IMR-90 (cell line): ENCODE measurements around the gene OTOL1. TPM values are rescaled to one million over a fixed set of nuclear protein-coding genes. Genes with fewer than 3 reads are reported as not detected.

ENCODE experiments used
- ATAC-seq: fragments of 200-7000 bp; cut with Tn5 transposase; 2 replicates; pipeline ENCODE4 v1.9.1; 2020; ENCODE audit warnings: low read depth, mild to moderate bottlenecking, moderate library complexity
- BruUV-seq: library from RNA; stranded (reverse); fragments of 400-500 nt; replicated peaks from 2 replicates; lab custom pipeline; 2021; lab: Mats Ljungman, UMichigan
- CTCF ChIA-PET: fragments of 300-600 bp; formaldehyde crosslinking; extraction: SDS; loops from one replicate; lab custom pipeline; 2021; ENCODE audit warnings: antibody characterized with exemption; lab: Yijun Ruan, JAX
- POLR2A ChIA-PET: fragments of 300-600 bp; sonication (Branson Sonifier 250); formaldehyde crosslinking; loops from one replicate; lab custom pipeline; 2022; ENCODE audit warnings: antibody characterized with exemption; ENCODE audit not compliant: unreplicated experiment; lab: Charles Lee
- DNase-seq: peaks from one replicate; pipeline ENCODE4 v3.0.0; 2013
- H2AFZ ChIP-seq: replicated peaks from 2 replicates; pipeline ENCODE3; 2013; ENCODE audit warnings: low read length, mild to moderate bottlenecking; ENCODE audit not compliant: poor library complexity
- H2AK5ac ChIP-seq: 2 replicates; pipeline ENCODE4 v1.6.1; 2013; ENCODE audit warnings: low read depth, low read length, inconsistent platforms
- H2AK9ac ChIP-seq: replicated peaks from 2 replicates; pipeline ENCODE3; 2013; ENCODE audit warnings: mild to moderate bottlenecking, low read depth, low read length, moderate library complexity; ENCODE audit not compliant: poor library complexity
- H2BK120ac ChIP-seq: 2 replicates; pipeline ENCODE4 v1.6.1; 2013; ENCODE audit warnings: low read depth, low read length, inconsistent platforms
- H2BK15ac ChIP-seq: 3 replicates; pipeline ENCODE4 v1.6.1; 2013; ENCODE audit warnings: low read depth, low read length, inconsistent platforms
- H2BK20ac ChIP-seq: 2 replicates; pipeline ENCODE4 v1.6.1; 2013; ENCODE audit warnings: low read depth, mild to moderate bottlenecking, inconsistent platforms, low read length, moderate library complexity
- H2BK5ac ChIP-seq: 2 replicates; pipeline ENCODE4 v1.6.1; 2013; ENCODE audit warnings: mild to moderate bottlenecking, low read depth, low read length, inconsistent platforms; ENCODE audit not compliant: poor library complexity, severe bottlenecking
- H3K14ac ChIP-seq: replicated peaks from 2 replicates; pipeline ENCODE4 v1.6.1; 2013; ENCODE audit warnings: low read depth, low read length, inconsistent platforms
- H3K18ac ChIP-seq: 2 replicates; pipeline ENCODE4 v1.6.1; 2013; ENCODE audit warnings: low read depth, low read length, control low read depth
- H3K23ac ChIP-seq: 2 replicates; pipeline ENCODE4 v1.6.1; 2013; ENCODE audit warnings: low read depth, low read length, inconsistent platforms
- H3K27ac ChIP-seq: 2 replicates; pipeline ENCODE4 v1.5.1; 2013; ENCODE audit warnings: mild to moderate bottlenecking, control low read depth, low read length; ENCODE audit not compliant: insufficient read depth
- H3K27me3 ChIP-seq: 2 replicates; pipeline ENCODE4 v1.6.1; 2013; ENCODE audit warnings: low read length; ENCODE audit not compliant: control insufficient read depth, insufficient read depth
- H3K36me3 ChIP-seq: 2 replicates; pipeline ENCODE4 v1.6.1; 2013; ENCODE audit warnings: low read length, mixed read lengths; ENCODE audit not compliant: control insufficient read depth, insufficient read depth
- H3K4ac ChIP-seq: 2 replicates; pipeline ENCODE4 v1.6.1; 2013; ENCODE audit warnings: low read depth, low read length, inconsistent platforms
- H3K4me1 ChIP-seq: 2 replicates; pipeline ENCODE4 v1.6.1; 2013; ENCODE audit warnings: low read length, mixed read lengths; ENCODE audit not compliant: control insufficient read depth, insufficient read depth
- H3K4me2 ChIP-seq: 2 replicates; pipeline ENCODE4 v1.6.1; 2013; ENCODE audit warnings: low read depth, mild to moderate bottlenecking, control low read depth, low read length, moderate library complexity
- H3K4me3 ChIP-seq: 2 replicates; pipeline ENCODE4 v1.5.1; 2013; ENCODE audit warnings: low read depth, mild to moderate bottlenecking, control low read depth, low read length, moderate library complexity; ENCODE audit not compliant: insufficient read depth
- H3K56ac ChIP-seq: 2 replicates; pipeline ENCODE4 v1.6.1; 2013; ENCODE audit warnings: low read length, inconsistent platforms; ENCODE audit not compliant: insufficient read depth; ENCODE audit errors: extremely low read depth
- H3K79me1 ChIP-seq, 2 experiments: 2 replicates each; pipeline ENCODE4 v1.6.1; 2013; ENCODE audit warnings: low read length in 2 of 2, inconsistent platforms in 1 of 2, low read depth in 1 of 2
- H3K9ac ChIP-seq: 2 replicates; pipeline ENCODE4 v1.6.1; 2013; ENCODE audit warnings: low read depth, low read length, control low read depth
- H3K9me1 ChIP-seq: 2 replicates; pipeline ENCODE4 v1.6.1; 2013; ENCODE audit warnings: low read length, inconsistent platforms; ENCODE audit not compliant: insufficient read depth
- H3K9me3 ChIP-seq: 2 replicates; pipeline ENCODE4 v1.6.1; 2013; ENCODE audit warnings: low read length; ENCODE audit not compliant: control insufficient read depth, insufficient read depth
- H4K20me1 ChIP-seq: 2 replicates; pipeline ENCODE4 v1.6.1; 2013; ENCODE audit warnings: low read length, inconsistent platforms; ENCODE audit not compliant: insufficient read depth
- H4K5ac ChIP-seq: 2 replicates; pipeline ENCODE4 v1.6.1; 2013; ENCODE audit warnings: mild to moderate bottlenecking, low read depth, low read length, control low read depth
- H4K8ac ChIP-seq, 2 experiments: 2 replicates each; pipeline ENCODE4 v1.6.1; 2013; ENCODE audit warnings: low read depth in 2 of 2, low read length in 2 of 2, control low read depth in 1 of 2, inconsistent platforms in 1 of 2
- H4K91ac ChIP-seq: 2 replicates; pipeline ENCODE4 v1.6.1; 2013; ENCODE audit warnings: low read depth, low read length, inconsistent platforms; ENCODE audit not compliant: insufficient read depth
- CHD1 ChIP-seq: IDR thresholded peaks from 2 replicates; pipeline ENCODE4 v1.6.1; 2012; ENCODE audit warnings: low read depth, low read length, improper control_type of control experiment
- FOS ChIP-seq: fragments of 150-350 bp; IDR thresholded peaks from 2 replicates; pipeline ENCODE4 v1.6.1; 2016; ENCODE audit warnings: low read depth, low read length
- MAFK ChIP-seq: IDR thresholded peaks from 2 replicates; pipeline ENCODE4 v1.6.1; 2012; ENCODE audit warnings: low read depth, low read length, improper control_type of control experiment
- MAZ ChIP-seq: IDR thresholded peaks from 2 replicates; pipeline ENCODE4 v1.6.1; 2012; ENCODE audit warnings: low read depth, mild to moderate bottlenecking, low read length, improper control_type of control experiment, moderate library complexity, borderline replicate concordance
- NFE2L2 ChIP-seq: fragments of 150-350 bp; IDR thresholded peaks from 2 replicates; pipeline ENCODE4 v1.6.1; 2016; ENCODE audit warnings: low read depth, mild to moderate bottlenecking, low read length
- RAD21 ChIP-seq: IDR thresholded peaks from 2 replicates; pipeline ENCODE4 v1.6.1; 2012; ENCODE audit warnings: low read length, improper control_type of control experiment
- SMC3 ChIP-seq: fragments of 150-350 bp; IDR thresholded peaks from 2 replicates; pipeline ENCODE4 v1.6.1; 2016; ENCODE audit warnings: low read depth, mild to moderate bottlenecking, antibody characterized with exemption, low read length, moderate library complexity
- WGBS, 2 experiments: methylation state at CpG; one replicate each; pipeline versions ENCODE4 v1.1.5 to v1.1.7; 2013; ENCODE audit warnings: missing lambda C conversion rate in 2 of 2; ENCODE audit not compliant: insufficient read length in 1 of 2; ENCODE audit errors: extremely low coverage in 2 of 2; 5-methylcytosine and 5-hydroxymethylcytosine counted together
- dilution Hi-C: fragments of 300-500 bp; cut with HindIII; formaldehyde crosslinking; loops from one replicate; pipeline ENCODE4 v1.14.3; 2018; ENCODE audit warnings: low sequenced_read_pairs; ENCODE audit not compliant: unreplicated experiment
- in situ Hi-C: fragments of 300-500 bp; cut with MboI; formaldehyde crosslinking; loops from 3 replicates; pipeline ENCODE4 v1.14.3; 2019; ENCODE audit warnings: low sequenced_read_pairs, inconsistent platforms, mixed read lengths
- intact Hi-C: fragments of 100-400 bp; cut with micrococcal nuclease; formaldehyde crosslinking; loops from 2 replicates; pipeline ENCODE4 v1.10.0; 2022
- polyA plus RNA-seq, 3 experiments: library from polyadenylated mRNA; depleted of rRNA; stranded (reverse); fragments of >200 nt; gene quantifications; 2 replicates each; pipeline ENCODE4 v1.2.3, GENCODE V29; 2012; ENCODE audit warnings: low replicate concordance in 1 of 3
- total RNA-seq: library from RNA; depleted of rRNA; stranded (reverse); fragments of >200 nt; gene quantifications from 2 replicates; pipeline ENCODE4 v1.2.3, GENCODE V29; 2012
- TF ChIP-seq, protein P1 (sequence below): conservative IDR thresholded peaks from 2 replicates; pipeline ENCODE4 v1.5.1; 2012; ENCODE audit warnings: mild to moderate bottlenecking, low read depth, low read length, improper control_type of control experiment

Gene OTOL1
- total and polyA plus RNA-seq, 2 of the 4 experiments (the other 2 are of a cell fraction), result not detected

DNA sequence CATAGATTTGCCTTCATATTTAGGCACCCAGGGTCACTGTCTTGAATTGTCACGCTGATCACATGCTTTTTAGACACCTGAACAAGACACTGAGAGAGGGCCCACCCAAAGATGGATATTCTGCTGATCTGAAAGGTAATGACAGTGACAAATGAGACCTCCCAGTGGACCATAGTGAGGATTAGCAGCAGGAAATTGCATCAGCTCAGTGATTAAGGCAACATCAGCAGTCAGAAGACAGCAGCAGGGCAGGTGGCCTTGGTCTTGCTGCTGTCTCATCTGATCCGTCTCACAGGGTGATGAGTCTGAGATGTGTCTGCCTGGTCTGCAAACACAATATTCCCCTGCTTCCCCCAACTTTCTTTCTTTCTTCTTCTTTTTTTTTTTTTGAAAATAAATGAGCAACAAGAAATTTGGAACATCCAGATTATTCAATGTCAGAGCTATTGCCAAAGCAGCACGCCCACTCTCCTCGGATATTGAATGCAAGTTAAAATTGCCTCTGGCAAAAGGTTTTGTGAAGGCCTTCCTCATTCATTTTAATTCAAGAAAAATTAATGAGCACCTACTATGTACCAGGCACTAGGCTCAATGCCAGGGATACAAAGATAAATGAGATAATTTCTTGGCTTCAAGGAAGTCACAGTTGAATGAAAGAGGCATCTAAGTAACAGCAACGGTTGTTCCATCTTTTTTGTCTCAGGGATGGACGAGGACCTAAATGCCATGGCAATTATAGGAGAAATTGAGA lies 14.1 kb downstream of the OTOL1 start:
- no peaks in the 10 kb centered on the region for H4K20me1 ChIP-seq
- no peaks in the 10 kb centered on the region for H3K9me1 ChIP-seq
- H3K56ac ChIP-seq, result no peak overlapping the region
- H3K27me3 ChIP-seq, result no peaks in the 10 kb centered on the region
- H2BK5ac ChIP-seq, result no peak overlapping the region
- ChIA-PET CTCF (no interaction called here), POLR2A (no interaction called here)
- DNase-seq (no peak), ATAC-seq (no peak)
- in situ Hi-C loops, result no loop called here
- no peaks in the 10 kb centered on the region for H3K9me3 ChIP-seq
- H2AK5ac ChIP-seq, result no peak overlapping the region
- H3K4me1 ChIP-seq, result no peaks in the 10 kb centered on the region
- H4K5ac ChIP-seq, result no peak overlapping the region
- dilution Hi-C loops, result no loop called here
- H3K9ac ChIP-seq, result no peak overlapping the region
- no peak overlapping the region for H4K8ac ChIP-seq
- no peak overlapping the region for H2AFZ ChIP-seq
- H3K4me3 ChIP-seq, result no peak overlapping the region
- H3K14ac ChIP-seq, result no peak overlapping the region
- H2BK120ac ChIP-seq, result no peak overlapping the region
- no peak overlapping the region for H3K4ac ChIP-seq
- WGBS, 2 experiments, result no CpG with 5 or more reads among the region's 6 CpGs
- H2BK20ac ChIP-seq, result no peak overlapping the region
- H3K4me2 ChIP-seq, result no peak overlapping the region
- no peak overlapping the region for H4K91ac ChIP-seq
- H3K27ac ChIP-seq, result no peak overlapping the region
- H3K18ac ChIP-seq, result no peak overlapping the region
- intact Hi-C loops, result no loop called here
- no peak overlapping the region for H2AK9ac ChIP-seq
- H3K23ac ChIP-seq, result no peak overlapping the region
- no peaks in the 10 kb centered on the region for H3K36me3 ChIP-seq
- no TSS peak for BruUV-seq
- no peaks in the 10 kb centered on the region for H3K79me1 ChIP-seq
- no peak overlapping the region for H2BK15ac ChIP-seq
- TF ChIP-seq SMC3, result no peak
- TF ChIP-seq NFE2L2, result no peak
- no peak for TF ChIP-seq RAD21
- TF ChIP-seq MAFK, result no peak
- TF ChIP-seq, protein P1, sequence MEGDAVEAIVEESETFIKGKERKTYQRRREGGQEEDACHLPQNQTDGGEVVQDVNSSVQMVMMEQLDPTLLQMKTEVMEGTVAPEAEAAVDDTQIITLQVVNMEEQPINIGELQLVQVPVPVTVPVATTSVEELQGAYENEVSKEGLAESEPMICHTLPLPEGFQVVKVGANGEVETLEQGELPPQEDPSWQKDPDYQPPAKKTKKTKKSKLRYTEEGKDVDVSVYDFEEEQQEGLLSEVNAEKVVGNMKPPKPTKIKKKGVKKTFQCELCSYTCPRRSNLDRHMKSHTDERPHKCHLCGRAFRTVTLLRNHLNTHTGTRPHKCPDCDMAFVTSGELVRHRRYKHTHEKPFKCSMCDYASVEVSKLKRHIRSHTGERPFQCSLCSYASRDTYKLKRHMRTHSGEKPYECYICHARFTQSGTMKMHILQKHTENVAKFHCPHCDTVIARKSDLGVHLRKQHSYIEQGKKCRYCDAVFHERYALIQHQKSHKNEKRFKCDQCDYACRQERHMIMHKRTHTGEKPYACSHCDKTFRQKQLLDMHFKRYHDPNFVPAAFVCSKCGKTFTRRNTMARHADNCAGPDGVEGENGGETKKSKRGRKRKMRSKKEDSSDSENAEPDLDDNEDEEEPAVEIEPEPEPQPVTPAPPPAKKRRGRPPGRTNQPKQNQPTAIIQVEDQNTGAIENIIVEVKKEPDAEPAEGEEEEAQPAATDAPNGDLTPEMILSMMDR, result no peak
- TF ChIP-seq CHD1, result no peak
- no peak for TF ChIP-seq MAZ
- no peak for TF ChIP-seq FOS
